GM12878 (cell line): ENCODE results near the gene UGT1A7.

Experiments used
- CEBPB ChIP-seq, 2 experiments: fragments of 150-350 bp in 1 of 2; IDR thresholded peaks; 2 replicates each; pipeline ENCODE4 v1.6.1; 2012 to 2014; ENCODE audit warnings: low read depth in 2 of 2, low read length in 2 of 2, borderline replicate concordance in 1 of 2, inconsistent platforms in 1 of 2
- GABPA ChIP-seq: IDR thresholded peaks from 2 replicates; pipeline ENCODE4 v1.6.1; 2014; ENCODE audit warnings: antibody characterized with exemption, low read depth, mild to moderate bottlenecking, inconsistent platforms
- POLR2A ChIP-seq: IDR thresholded peaks from 2 replicates; pipeline ENCODE4 v1.6.1; 2011; ENCODE audit warnings: low read depth, mild to moderate bottlenecking, low read length
- TF ChIP-seq, protein P1 (sequence below), 3 experiments: IDR thresholded peaks in 2 of 3; conservative IDR thresholded peaks in 1 of 3; 2 replicates each; pipeline ENCODE4 v1.5.1; 2011; ENCODE audit warnings: low read depth in 3 of 3, low read length in 3 of 3, mild to moderate bottlenecking in 3 of 3, control low read depth in 2 of 3, moderate library complexity in 2 of 3, inconsistent platforms in 1 of 3, mixed read lengths in 1 of 3; ENCODE audit not compliant: control insufficient read depth in 2 of 3, insufficient read depth in 1 of 3; ENCODE audit errors: extremely low read depth in 1 of 3

DNA sequence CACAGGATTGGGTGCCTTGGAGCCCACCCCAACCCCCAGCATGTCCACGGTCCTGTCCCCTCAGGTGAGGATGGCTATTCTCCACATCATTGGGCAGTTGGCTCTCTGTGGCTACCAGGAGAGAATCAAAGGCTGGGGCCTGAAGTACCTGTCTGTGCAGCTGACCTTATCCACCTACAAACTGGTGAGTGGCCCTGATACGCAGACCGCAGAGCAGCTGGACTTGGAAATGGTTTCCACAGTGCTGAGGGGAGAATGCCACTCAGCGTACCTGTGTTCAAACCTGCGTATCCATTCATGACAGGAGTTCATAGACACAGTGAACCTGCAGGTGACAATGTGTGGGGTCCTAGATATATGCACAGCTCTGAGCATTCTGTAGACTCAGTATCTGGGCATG is 118.0 kb downstream of the UGT1A7 start:
- TF ChIP-seq, protein P1, sequence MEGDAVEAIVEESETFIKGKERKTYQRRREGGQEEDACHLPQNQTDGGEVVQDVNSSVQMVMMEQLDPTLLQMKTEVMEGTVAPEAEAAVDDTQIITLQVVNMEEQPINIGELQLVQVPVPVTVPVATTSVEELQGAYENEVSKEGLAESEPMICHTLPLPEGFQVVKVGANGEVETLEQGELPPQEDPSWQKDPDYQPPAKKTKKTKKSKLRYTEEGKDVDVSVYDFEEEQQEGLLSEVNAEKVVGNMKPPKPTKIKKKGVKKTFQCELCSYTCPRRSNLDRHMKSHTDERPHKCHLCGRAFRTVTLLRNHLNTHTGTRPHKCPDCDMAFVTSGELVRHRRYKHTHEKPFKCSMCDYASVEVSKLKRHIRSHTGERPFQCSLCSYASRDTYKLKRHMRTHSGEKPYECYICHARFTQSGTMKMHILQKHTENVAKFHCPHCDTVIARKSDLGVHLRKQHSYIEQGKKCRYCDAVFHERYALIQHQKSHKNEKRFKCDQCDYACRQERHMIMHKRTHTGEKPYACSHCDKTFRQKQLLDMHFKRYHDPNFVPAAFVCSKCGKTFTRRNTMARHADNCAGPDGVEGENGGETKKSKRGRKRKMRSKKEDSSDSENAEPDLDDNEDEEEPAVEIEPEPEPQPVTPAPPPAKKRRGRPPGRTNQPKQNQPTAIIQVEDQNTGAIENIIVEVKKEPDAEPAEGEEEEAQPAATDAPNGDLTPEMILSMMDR (IDR thresholded peaks at IDR 0.05 in 2 of 3, conservative IDR thresholded peaks at IDR 0.05 in 1 of 3; ENCODE audit: control insufficient read depth in 2 of 3, extremely low read depth in 1 of 3, insufficient read depth in 1 of 3, low read depth in 3 of 3, low read length in 3 of 3): no peak
- TF ChIP-seq GABPA: no peak
- TF ChIP-seq CEBPB (IDR thresholded peaks at IDR 0.05; ENCODE audit: borderline replicate concordance in 1 of 2, low read depth in 2 of 2, low read length in 2 of 2): no peak
- TF ChIP-seq POLR2A: no peak
